SK-N-SH (cell line): ENCODE data around the gene CROT. TPM values are rescaled to one million over a fixed set of nuclear protein-coding genes. Genes with fewer than 3 reads are reported as not detected.

ENCODE experiments used
- CTCF ChIA-PET: fragments of 300-600, 350-600 bp; formaldehyde crosslinking; extraction: SDS; loops from one replicate; lab custom pipeline; 2021; lab: Yijun Ruan, JAX
- POLR2A ChIA-PET: fragments of 350-600 bp; sonication (Branson Sonifier 250); formaldehyde crosslinking; extraction: SDS; loops from one replicate; lab custom pipeline; 2020; ENCODE audit warnings: antibody characterized with exemption, inconsistent platforms; lab: Yijun Ruan, JAX
- DNase-seq: peaks from one replicate; pipeline ENCODE4 v3.0.0; 2012
- H2AFZ ChIP-seq: fragments of 200-600 bp; sonication (generic); 2 replicates; pipeline ENCODE4 v1.8.1; 2016; ENCODE audit warnings: antibody characterized with exemption, mild to moderate bottlenecking, low read depth
- H3F3A ChIP-seq: fragments of 200-600 bp; sonication (generic); replicated peaks from 2 replicates; pipeline ENCODE3; 2016; ENCODE audit warnings: antibody characterized with exemption, mild to moderate bottlenecking; ENCODE audit not compliant: insufficient read depth
- H3K27ac ChIP-seq, 2 experiments: fragments of 200-500 bp in 1 of 2; fragments of 200-600 bp in 1 of 2; sonication (Bioruptor generic) in 1 of 2; sonication (generic), shearing (Covaris generic) in 1 of 2; 2 replicates each; pipeline versions ENCODE4 v1.5.1 to v1.6.1; 2014 to 2016; ENCODE audit warnings: low read depth in 2 of 2, inconsistent platforms in 1 of 2, low read length in 1 of 2, mild to moderate bottlenecking in 1 of 2, mixed read lengths in 1 of 2
- H3K27me3 ChIP-seq: fragments of 200-600 bp; sonication (generic), shearing (Covaris generic); 2 replicates; pipeline ENCODE4 v1.6.1; 2016; ENCODE audit warnings: mixed run types; ENCODE audit not compliant: insufficient read depth
- H3K36me3 ChIP-seq, 2 experiments: fragments of 200-500 bp in 1 of 2; fragments of 200-600 bp in 1 of 2; sonication (Bioruptor generic) in 1 of 2; sonication (generic) in 1 of 2; replicated peaks in 1 of 2; 2 replicates each; pipeline versions ENCODE3 to v1.5.1; 2014 to 2016; ENCODE audit warnings: low read length in 1 of 2, mild to moderate bottlenecking in 1 of 2; ENCODE audit not compliant: insufficient read depth in 2 of 2, control insufficient read depth in 1 of 2
- H3K4me1 ChIP-seq, 2 experiments: fragments of 200-500 bp in 1 of 2; fragments of 200-600 bp in 1 of 2; sonication (Bioruptor generic) in 1 of 2; sonication (generic), shearing (Covaris generic) in 1 of 2; 2 replicates each; pipeline versions ENCODE4 v1.5.1 to v1.6.1; 2014 to 2016; ENCODE audit warnings: low read depth in 1 of 2, low read length in 1 of 2, mixed run types in 1 of 2; ENCODE audit not compliant: insufficient read depth in 2 of 2, control insufficient read depth in 1 of 2
- H3K4me2 ChIP-seq: fragments of 200-600 bp; sonication (generic), shearing (Covaris generic); 2 replicates; pipeline ENCODE4 v1.6.1; 2017; ENCODE audit warnings: mixed run types
- H3K4me3 ChIP-seq, 2 experiments: fragments of 200-500 bp in 1 of 2; fragments of 200-600 bp in 1 of 2; sonication (Bioruptor generic) in 1 of 2; sonication (generic), shearing (Covaris generic) in 1 of 2; 2 replicates each; pipeline versions ENCODE4 v1.5.1 to v1.8.1; 2014 to 2016; ENCODE audit warnings: low read depth in 2 of 2, inconsistent platforms in 1 of 2, low read length in 1 of 2, mild to moderate bottlenecking in 1 of 2, mixed read lengths in 1 of 2, moderate library complexity in 1 of 2
- H3K79me2 ChIP-seq: fragments of 200-600 bp; sonication (generic); 2 replicates; pipeline ENCODE4 v1.8.1; 2017; ENCODE audit warnings: mild to moderate bottlenecking; ENCODE audit not compliant: insufficient read depth
- H3K9ac ChIP-seq: fragments of 200-600 bp; sonication (generic); 2 replicates; pipeline ENCODE4 v1.6.1; 2017; ENCODE audit warnings: mixed run types
- H3K9me2 ChIP-seq: fragments of 200-600 bp; sonication (generic); 2 replicates; pipeline ENCODE4 v1.6.1; 2017; ENCODE audit warnings: mixed run types
- H3K9me3 ChIP-seq: fragments of 200-600 bp; sonication (generic); 2 replicates; pipeline ENCODE4 v1.6.1; 2017; ENCODE audit warnings: mixed run types, mild to moderate bottlenecking, moderate library complexity
- H4K20me1 ChIP-seq: fragments of 200-600 bp; sonication (generic); 2 replicates; pipeline ENCODE4 v1.6.1; 2017; ENCODE audit warnings: mild to moderate bottlenecking, mixed run types; ENCODE audit not compliant: insufficient read depth
- CHD2 ChIP-seq: fragments of 150-350 bp; IDR thresholded peaks from 2 replicates; pipeline ENCODE4 v1.6.1; 2018; ENCODE audit warnings: low read length; ENCODE audit not compliant: partially characterized antibody
- EP300 ChIP-seq, 2 experiments: IDR thresholded peaks; 2 replicates each; pipeline versions ENCODE4 v1.4.0 to v1.6.1; 2012; ENCODE audit warnings: borderline replicate concordance in 1 of 2, low read depth in 1 of 2, low read length in 1 of 2
- EZH2phosphoT487 ChIP-seq: fragments of 200-600 bp; sonication (generic); IDR thresholded peaks from 2 replicates; pipeline ENCODE4 v1.6.1; 2017; ENCODE audit warnings: low read depth, mixed run types, mild to moderate bottlenecking, antibody characterized with exemption, moderate library complexity, borderline replicate concordance
- GATA2 ChIP-seq: sonication (generic); formaldehyde crosslinking; IDR thresholded peaks from 2 replicates; pipeline ENCODE4 v1.5.0; 2020; ENCODE audit warnings: mild to moderate bottlenecking, missing genetic modification reagents
- JUND ChIP-seq: IDR thresholded peaks from 2 replicates; pipeline ENCODE4 v1.4.0; 2012
- MEF2A ChIP-seq: IDR thresholded peaks from 2 replicates; pipeline ENCODE4 v1.4.0; 2012; ENCODE audit warnings: low read depth, borderline replicate concordance
- NRF1 ChIP-seq: IDR thresholded peaks from 2 replicates; pipeline ENCODE4 v1.6.1; 2012; ENCODE audit warnings: low read depth, mild to moderate bottlenecking, low read length
- REST ChIP-seq: IDR thresholded peaks from 2 replicates; pipeline ENCODE4 v1.6.1; 2012; ENCODE audit warnings: mild to moderate bottlenecking, low read depth, low read length, moderate library complexity
- SIN3A ChIP-seq: IDR thresholded peaks from 2 replicates; pipeline ENCODE4 v1.6.1; 2012; ENCODE audit warnings: low read depth, mild to moderate bottlenecking, low read length, moderate library complexity, borderline replicate concordance
- TAF1 ChIP-seq: IDR thresholded peaks from 2 replicates; pipeline ENCODE4 v1.6.1; 2012; ENCODE audit warnings: low read depth, mild to moderate bottlenecking, low read length, moderate library complexity, borderline replicate concordance
- TCF12 ChIP-seq: IDR thresholded peaks from 2 replicates; pipeline ENCODE4 v1.4.0; 2012
- TEAD4 ChIP-seq: IDR thresholded peaks from 2 replicates; pipeline ENCODE4 v1.4.0; 2012; ENCODE audit warnings: mild to moderate bottlenecking, borderline replicate concordance; ENCODE audit not compliant: insufficient read depth
- USF1 ChIP-seq: IDR thresholded peaks from 2 replicates; pipeline ENCODE4 v1.4.0; 2012; ENCODE audit warnings: low read depth, borderline replicate concordance
- WGBS: methylation state at CpG from one replicate; pipeline ENCODE4 v1.1.6; 2017; ENCODE audit warnings: low lambda C conversion rate; 5-methylcytosine and 5-hydroxymethylcytosine counted together
- polyA plus RNA-seq, 3 experiments: library from polyadenylated mRNA; depleted of rRNA; stranded (reverse); fragments of >200 nt; gene quantifications; 2 replicates each; pipeline ENCODE4 v1.2.3, GENCODE V29; 2012

The CROT gene
- polyA plus RNA-seq, 1 of the 3 experiments (the other 2 are of a cell fraction): 7.9 TPM

GRCh38 chr7:87364246-87364645, 18.8 kb downstream of the CROT start:
- H3K79me2 ChIP-seq: no peaks in the 10 kb centered on the region
- no peak overlapping the region for H3K9ac ChIP-seq
- H3K27ac ChIP-seq: no peak overlapping the region
- H3F3A ChIP-seq: peaks cover 5% of the 10 kb centered on the region
- no peak overlapping the region for H3K4me3 ChIP-seq
- ChIA-PET CTCF (no interaction called here), POLR2A (no interaction called here)
- H3K9me3 ChIP-seq: no peaks in the 10 kb centered on the region
- H4K20me1 ChIP-seq: no peaks in the 10 kb centered on the region
- no peak for DNase-seq
- peaks cover 8 to 37% of the 10 kb centered on the region in 2 experiments for H3K36me3 ChIP-seq
- no peaks in the 10 kb centered on the region for H3K9me2 ChIP-seq
- H3K27me3 ChIP-seq: no peaks in the 10 kb centered on the region
- no peak overlapping the region for H3K4me2 ChIP-seq
- no peaks in the 10 kb centered on the region; a peak in 1 of 4 replicates for H3K4me1 ChIP-seq
- TF ChIP-seq NRF1: no peak
- no peak for TF ChIP-seq JUND
- TF ChIP-seq USF1: no peak
- no peak for TF ChIP-seq MEF2A
- no peak for TF ChIP-seq TAF1
- TF ChIP-seq REST: no peak
- TF ChIP-seq EZH2phosphoT487: no peak
- TF ChIP-seq GATA2 (CRISPR knock-in tag): no peak
- TF ChIP-seq, all 33 proteins: peak for 0
- H2AFZ ChIP-seq: no peak overlapping the region

GRCh38 chr7:87369216-87369615, 23.8 kb downstream of the CROT start:
- no peaks in the 10 kb centered on the region for H3K4me1 ChIP-seq
- ChIA-PET CTCF (interaction anchor here (1.5 kb wide), 1 partner anchor 23 kb away, joined by 4 read pairs; the partner anchor contains the start of gene CROT), POLR2A (no interaction called here)
- H3K9me3 ChIP-seq: no peaks in the 10 kb centered on the region
- no peak overlapping the region for H3K4me2 ChIP-seq
- H3K79me2 ChIP-seq: no peaks in the 10 kb centered on the region
- no peak overlapping the region for H3K4me3 ChIP-seq
- no peaks in the 10 kb centered on the region for H4K20me1 ChIP-seq
- 94% methylated on average over 4 of the region's 4 CpGs for WGBS
- no peak overlapping the region for H2AFZ ChIP-seq
- no peak overlapping the region for H3K27ac ChIP-seq
- H3K36me3 ChIP-seq: peaks cover 3 to 11% of the 10 kb centered on the region in 2 experiments
- H3F3A ChIP-seq: no peaks in the 10 kb centered on the region
- H3K9me2 ChIP-seq: no peaks in the 10 kb centered on the region
- H3K9ac ChIP-seq: no peak overlapping the region
- no peak for DNase-seq
- TF ChIP-seq REST (no peak), MEF2A (no peak), CHD2 (no peak), EZH2phosphoT487 (no peak), TAF1 (no peak), TCF12 (no peak), USF1 (no peak), SIN3A (no peak), TEAD4 (no peak), EP300 (IDR thresholded peaks at IDR 0.05; ENCODE audit: borderline replicate concordance in 1 of 2, low read depth in 1 of 2, low read length in 1 of 2) (no peak)
- H3K27me3 ChIP-seq: no peaks in the 10 kb centered on the region
